Measurements from ENCODE around the gene UNC45B.
"Not testable (repeated sequence)": the region's sequence is repeated elsewhere in the genome, so short reads cannot be mapped to it uniquely, and the experiment has no call there.

UNC45B gene

DNA sequence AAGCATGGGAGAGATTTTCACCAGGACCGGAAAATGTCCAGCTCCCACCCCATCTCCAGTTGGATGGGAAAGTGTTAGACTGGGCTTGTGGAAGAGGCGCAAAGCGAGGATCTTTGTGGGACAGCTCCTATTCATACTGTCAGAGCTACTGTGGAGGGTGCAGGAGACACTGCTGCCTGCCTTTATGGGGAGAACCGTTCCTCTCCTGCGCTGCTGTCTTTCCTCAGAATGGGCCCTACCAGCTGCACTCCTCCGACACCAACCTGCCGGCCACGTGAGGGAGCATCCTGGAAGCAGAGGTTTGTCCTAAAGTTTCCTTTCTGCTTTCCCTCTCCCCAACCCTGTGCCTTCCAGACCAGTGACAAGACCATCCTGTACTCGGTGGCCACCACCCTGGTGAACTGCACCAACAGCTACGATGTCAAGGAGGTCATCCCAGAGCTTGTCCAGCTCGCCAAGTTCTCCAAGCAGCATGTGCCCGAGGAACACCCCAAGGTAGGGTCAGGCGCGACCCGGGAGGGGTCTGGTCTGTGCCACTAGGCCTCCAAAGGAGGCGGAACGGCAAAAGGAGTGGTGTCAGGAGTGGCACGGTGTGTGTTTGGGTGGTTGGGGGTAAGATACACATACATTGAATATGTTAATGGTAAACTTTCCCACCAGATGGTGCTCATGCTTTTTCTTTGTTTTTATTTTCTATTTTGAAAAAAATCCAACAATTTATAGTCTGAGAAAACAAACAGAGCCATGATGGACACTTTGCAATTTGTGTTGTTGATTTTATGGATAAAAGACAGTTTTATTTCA is 23.6 kb downstream of the UNC45B start:
- Histone ChIP-seq H3K27me3 (ENCODE audit: insufficient read depth, poor library complexity, severe bottlenecking) (no peaks in the 10 kb centered on the region), H3K4me3 (replicated peaks; ENCODE audit: insufficient read depth, low read length) (no peak overlapping the region), H3K27ac (replicated peaks) (no peak overlapping the region)
- DNase-seq (ENCODE audit: low read depth in 1 of 2, low spot score in 1 of 2): no peak
- no peak for TF ChIP-seq SPI1 (IDR thresholded peaks at IDR 0.05; ENCODE audit: borderline replicate concordance, low read depth)
- TF ChIP-seq, protein P1, sequence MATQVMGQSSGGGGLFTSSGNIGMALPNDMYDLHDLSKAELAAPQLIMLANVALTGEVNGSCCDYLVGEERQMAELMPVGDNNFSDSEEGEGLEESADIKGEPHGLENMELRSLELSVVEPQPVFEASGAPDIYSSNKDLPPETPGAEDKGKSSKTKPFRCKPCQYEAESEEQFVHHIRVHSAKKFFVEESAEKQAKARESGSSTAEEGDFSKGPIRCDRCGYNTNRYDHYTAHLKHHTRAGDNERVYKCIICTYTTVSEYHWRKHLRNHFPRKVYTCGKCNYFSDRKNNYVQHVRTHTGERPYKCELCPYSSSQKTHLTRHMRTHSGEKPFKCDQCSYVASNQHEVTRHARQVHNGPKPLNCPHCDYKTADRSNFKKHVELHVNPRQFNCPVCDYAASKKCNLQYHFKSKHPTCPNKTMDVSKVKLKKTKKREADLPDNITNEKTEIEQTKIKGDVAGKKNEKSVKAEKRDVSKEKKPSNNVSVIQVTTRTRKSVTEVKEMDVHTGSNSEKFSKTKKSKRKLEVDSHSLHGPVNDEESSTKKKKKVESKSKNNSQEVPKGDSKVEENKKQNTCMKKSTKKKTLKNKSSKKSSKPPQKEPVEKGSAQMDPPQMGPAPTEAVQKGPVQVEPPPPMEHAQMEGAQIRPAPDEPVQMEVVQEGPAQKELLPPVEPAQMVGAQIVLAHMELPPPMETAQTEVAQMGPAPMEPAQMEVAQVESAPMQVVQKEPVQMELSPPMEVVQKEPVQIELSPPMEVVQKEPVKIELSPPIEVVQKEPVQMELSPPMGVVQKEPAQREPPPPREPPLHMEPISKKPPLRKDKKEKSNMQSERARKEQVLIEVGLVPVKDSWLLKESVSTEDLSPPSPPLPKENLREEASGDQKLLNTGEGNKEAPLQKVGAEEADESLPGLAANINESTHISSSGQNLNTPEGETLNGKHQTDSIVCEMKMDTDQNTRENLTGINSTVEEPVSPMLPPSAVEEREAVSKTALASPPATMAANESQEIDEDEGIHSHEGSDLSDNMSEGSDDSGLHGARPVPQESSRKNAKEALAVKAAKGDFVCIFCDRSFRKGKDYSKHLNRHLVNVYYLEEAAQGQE (IDR thresholded peaks at IDR 0.05; ENCODE audit: insufficient replicate concordance, low read depth): no peak
- TF ChIP-seq POLR2AphosphoS5 (IDR thresholded peaks at IDR 0.05; ENCODE audit: low read depth): no peak
- no peak for TF ChIP-seq GABPA (IDR thresholded peaks at IDR 0.05; ENCODE audit: low read depth)
- TF ChIP-seq, protein P2, sequence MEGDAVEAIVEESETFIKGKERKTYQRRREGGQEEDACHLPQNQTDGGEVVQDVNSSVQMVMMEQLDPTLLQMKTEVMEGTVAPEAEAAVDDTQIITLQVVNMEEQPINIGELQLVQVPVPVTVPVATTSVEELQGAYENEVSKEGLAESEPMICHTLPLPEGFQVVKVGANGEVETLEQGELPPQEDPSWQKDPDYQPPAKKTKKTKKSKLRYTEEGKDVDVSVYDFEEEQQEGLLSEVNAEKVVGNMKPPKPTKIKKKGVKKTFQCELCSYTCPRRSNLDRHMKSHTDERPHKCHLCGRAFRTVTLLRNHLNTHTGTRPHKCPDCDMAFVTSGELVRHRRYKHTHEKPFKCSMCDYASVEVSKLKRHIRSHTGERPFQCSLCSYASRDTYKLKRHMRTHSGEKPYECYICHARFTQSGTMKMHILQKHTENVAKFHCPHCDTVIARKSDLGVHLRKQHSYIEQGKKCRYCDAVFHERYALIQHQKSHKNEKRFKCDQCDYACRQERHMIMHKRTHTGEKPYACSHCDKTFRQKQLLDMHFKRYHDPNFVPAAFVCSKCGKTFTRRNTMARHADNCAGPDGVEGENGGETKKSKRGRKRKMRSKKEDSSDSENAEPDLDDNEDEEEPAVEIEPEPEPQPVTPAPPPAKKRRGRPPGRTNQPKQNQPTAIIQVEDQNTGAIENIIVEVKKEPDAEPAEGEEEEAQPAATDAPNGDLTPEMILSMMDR (IDR thresholded peaks at IDR 0.05; ENCODE audit: insufficient read depth, low read length): no peak

DNA sequence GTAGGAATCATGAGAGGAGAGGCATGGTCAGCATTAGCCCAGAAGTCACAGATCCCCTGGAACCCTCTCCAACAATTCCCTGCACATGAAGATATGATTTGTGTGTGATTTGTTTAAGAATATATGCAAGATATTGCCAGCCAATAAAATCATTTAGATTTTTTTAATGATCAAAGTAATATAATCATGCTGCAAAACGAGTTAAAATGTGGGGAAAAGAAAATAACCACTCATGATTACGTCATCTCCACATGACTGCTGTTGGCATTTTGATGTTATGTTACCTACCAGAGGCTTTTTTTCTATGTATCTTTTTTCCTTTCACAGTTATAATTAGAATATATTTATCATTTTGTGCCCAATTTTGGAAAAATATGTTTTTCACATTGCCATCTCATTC is 24.2 kb downstream of the UNC45B start:
- DNase-seq (ENCODE audit: low read depth in 1 of 2, low spot score in 1 of 2): no peak
- Histone ChIP-seq H3K27me3 (ENCODE audit: insufficient read depth, poor library complexity, severe bottlenecking) (no peaks in the 10 kb centered on the region), H3K27ac (replicated peaks) (no peak overlapping the region), H3K4me3 (replicated peaks; ENCODE audit: insufficient read depth, low read length) (no peak overlapping the region)
- no peak for TF ChIP-seq POLR2AphosphoS5 (IDR thresholded peaks at IDR 0.05; ENCODE audit: low read depth)
- TF ChIP-seq GABPA (IDR thresholded peaks at IDR 0.05; ENCODE audit: low read depth): no peak

DNA sequence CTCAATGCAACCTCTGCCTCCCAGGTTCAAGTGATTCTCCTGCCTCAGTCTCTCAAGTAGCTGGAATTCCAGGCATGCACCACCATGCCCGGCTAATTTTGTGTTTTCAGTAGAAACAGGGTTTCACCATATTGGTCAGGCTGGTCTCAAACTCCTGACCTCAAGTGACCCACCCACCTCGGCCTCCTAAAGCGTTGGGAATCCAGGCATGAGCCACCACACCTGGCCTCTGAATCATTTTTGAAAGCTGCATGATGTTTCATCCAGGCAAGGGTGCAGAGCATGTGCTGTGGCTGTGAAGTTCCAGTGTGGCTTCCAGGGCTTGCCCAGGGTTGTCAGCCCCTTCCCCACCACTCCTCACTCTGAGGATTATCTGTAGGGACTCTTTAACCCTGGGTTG is 24.7 kb downstream of the UNC45B start:
- not testable (repeated sequence) for H3K27me3 ChIP-seq (ENCODE audit: insufficient read depth, poor library complexity, severe bottlenecking); H3K27ac ChIP-seq (replicated peaks); H3K4me3 ChIP-seq (replicated peaks; ENCODE audit: insufficient read depth, low read length); DNase-seq (ENCODE audit: low read depth in 1 of 2, low spot score in 1 of 2)

DNA sequence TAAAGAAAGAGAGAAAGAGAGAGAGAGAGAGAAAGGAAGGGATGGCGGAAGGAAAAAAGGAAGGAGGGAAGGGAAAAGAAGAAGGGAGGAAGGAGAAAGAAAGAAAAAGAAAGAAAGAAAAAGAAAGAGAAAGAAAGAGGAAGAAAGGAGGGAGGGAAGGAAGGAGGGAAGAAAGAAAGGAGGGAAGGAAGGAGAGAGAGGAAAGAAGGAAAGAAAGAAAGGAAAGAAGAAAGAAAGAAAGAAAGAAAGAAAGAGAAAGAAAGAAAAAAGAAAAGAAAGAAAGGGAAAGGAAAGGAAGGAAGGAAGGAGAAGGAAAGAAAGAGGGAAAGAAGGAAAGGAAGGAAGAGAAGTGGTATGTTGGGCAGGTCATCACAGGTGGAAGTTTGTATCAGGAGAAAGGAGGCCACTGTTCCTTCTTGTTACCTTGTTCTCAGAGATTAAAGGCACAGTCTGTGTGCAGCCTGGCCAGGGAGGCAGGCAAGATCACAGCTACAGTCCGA is 27.3 kb downstream of the UNC45B start:
- no peak for DNase-seq (ENCODE audit: low read depth in 1 of 2, low spot score in 1 of 2)
- Histone ChIP-seq H3K4me3 (replicated peaks; ENCODE audit: insufficient read depth, low read length) (no peak overlapping the region), H3K27ac (replicated peaks) (no peak overlapping the region), H3K27me3 (ENCODE audit: insufficient read depth, poor library complexity, severe bottlenecking) (no peaks in the 10 kb centered on the region)
- TF ChIP-seq, protein P1 (IDR thresholded peaks at IDR 0.05; ENCODE audit: insufficient replicate concordance, low read depth): no peak
- TF ChIP-seq GABPA (IDR thresholded peaks at IDR 0.05; ENCODE audit: low read depth) (no peak), POLR2AphosphoS5 (IDR thresholded peaks at IDR 0.05; ENCODE audit: low read depth) (no peak), SPI1 (IDR thresholded peaks at IDR 0.05; ENCODE audit: borderline replicate concordance, low read depth) (no peak)
- TF ChIP-seq, protein P2 (IDR thresholded peaks at IDR 0.05; ENCODE audit: insufficient read depth, low read length): no peak
